ENCODE data around the gene IRF2BP2. TPM values are rescaled to one million over a fixed set of nuclear protein-coding genes. Genes with fewer than 3 reads are reported as not detected.

IRF2BP2 gene
- total and polyA plus RNA-seq, 2 of the 13 experiments (the other 11 are each of a cell fraction or from before 2014, with no cell fraction given) = 140 to 147 TPM

DNA sequence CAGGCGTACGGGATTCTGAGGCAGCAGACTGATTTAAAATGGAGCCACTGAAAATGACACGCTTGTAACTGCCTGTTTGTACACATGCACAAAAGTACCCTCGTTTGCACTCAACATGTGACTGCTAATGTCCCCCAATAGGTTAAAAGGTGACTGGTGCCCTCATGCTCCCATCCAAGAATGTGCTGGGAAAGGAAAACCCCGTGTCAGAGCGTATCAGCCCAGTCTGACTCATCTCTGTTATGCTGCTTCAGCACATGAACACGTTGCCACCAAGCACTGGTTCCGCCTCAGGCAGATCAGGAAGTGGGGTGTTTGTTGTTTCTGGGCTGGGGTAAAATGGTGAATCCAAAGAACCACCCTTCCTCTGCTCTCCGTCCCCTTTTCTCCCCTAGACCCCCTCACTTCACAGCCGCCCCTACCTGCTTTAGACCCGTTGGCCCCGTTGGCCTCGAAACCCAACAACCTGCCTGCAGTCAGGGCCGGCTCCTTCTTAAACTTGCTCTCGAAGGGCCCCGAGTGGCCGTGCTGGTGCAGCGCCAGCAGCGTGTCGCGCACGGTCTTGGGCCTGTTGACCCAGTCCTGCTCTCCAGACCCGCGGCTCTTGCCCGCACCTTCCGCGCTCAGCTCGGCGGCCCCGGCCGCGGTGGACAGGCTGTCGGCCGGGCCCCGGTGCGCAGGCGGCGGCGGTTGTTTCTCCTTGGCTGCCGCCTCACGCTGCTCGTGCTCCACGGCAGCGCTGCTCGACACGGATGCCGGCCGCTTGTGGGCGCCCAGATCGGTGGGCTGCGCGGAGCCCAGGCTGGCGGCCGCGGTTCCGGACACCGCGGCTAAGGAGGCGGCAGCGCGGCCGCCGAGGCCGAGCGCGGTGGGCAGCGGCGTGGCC lies 1.7 kb downstream of the IRF2BP2 start (continued):
- TF ChIP-seq, protein P1, sequence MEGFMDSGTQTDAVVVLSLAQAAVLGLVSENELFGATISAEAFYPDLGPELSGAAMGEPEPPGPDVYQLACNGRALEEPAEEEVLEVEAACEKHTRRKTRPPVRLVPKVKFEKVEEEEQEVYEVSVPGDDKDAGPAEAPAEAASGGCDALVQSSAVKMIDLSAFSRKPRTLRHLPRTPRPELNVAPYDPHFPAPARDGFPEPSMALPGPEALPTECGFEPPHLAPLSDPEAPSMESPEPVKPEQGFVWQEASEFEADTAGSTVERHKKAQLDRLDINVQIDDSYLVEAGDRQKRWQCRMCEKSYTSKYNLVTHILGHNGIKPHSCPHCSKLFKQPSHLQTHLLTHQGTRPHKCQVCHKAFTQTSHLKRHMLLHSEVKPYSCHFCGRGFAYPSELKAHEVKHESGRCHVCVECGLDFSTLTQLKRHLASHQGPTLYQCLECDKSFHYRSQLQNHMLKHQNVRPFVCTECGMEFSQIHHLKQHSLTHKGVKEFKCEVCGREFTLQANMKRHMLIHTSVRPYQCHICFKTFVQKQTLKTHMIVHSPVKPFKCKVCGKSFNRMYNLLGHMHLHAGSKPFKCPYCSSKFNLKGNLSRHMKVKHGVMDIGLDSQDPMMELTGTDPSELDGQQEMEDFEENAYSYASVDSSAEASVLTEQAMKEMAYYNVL (CRISPR knock-in tag; IDR thresholded peaks at IDR 0.05; ENCODE audit: borderline replicate concordance) = no peak
- TF ChIP-seq, protein P2, sequence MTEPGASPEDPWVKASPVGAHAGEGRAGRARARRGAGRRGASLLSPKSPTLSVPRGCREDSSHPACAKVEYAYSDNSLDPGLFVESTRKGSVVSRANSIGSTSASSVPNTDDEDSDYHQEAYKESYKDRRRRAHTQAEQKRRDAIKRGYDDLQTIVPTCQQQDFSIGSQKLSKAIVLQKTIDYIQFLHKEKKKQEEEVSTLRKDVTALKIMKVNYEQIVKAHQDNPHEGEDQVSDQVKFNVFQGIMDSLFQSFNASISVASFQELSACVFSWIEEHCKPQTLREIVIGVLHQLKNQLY (CRISPR knock-in tag; IDR thresholded peaks at IDR 0.05) = no peak
- peak; percentile 100 for TF ChIP-seq AGO2 (optimal IDR thresholded peaks at IDR 0.05; ENCODE audit: low read depth, low read length)
- no peak for TF ChIP-seq ZNF20 (CRISPR knock-in tag; IDR thresholded peaks at IDR 0.05)
- TF ChIP-seq, protein P3, sequence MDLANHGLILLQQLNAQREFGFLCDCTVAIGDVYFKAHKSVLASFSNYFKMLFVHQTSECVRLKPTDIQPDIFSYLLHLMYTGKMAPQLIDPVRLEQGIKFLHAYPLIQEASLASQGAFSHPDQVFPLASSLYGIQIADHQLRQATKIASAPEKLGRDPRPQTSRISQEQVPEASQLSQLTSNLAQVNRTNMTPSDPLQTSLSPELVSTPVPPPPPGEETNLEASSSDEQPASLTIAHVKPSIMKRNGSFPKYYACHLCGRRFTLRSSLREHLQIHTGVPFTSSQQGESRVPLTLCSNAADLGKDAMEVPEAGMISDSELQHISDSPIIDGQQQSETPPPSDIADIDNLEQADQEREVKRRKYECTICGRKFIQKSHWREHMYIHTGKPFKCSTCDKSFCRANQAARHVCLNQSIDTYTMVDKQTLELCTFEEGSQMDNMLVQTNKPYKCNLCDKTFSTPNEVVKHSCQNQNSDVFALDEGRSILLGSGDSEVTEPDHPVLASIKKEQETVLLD (CRISPR knock-in tag; IDR thresholded peaks at IDR 0.05; ENCODE audit: low read depth) = peak; percentile 24; the same call in 1 of the 2 replicates
- TF ChIP-seq, protein P4, sequence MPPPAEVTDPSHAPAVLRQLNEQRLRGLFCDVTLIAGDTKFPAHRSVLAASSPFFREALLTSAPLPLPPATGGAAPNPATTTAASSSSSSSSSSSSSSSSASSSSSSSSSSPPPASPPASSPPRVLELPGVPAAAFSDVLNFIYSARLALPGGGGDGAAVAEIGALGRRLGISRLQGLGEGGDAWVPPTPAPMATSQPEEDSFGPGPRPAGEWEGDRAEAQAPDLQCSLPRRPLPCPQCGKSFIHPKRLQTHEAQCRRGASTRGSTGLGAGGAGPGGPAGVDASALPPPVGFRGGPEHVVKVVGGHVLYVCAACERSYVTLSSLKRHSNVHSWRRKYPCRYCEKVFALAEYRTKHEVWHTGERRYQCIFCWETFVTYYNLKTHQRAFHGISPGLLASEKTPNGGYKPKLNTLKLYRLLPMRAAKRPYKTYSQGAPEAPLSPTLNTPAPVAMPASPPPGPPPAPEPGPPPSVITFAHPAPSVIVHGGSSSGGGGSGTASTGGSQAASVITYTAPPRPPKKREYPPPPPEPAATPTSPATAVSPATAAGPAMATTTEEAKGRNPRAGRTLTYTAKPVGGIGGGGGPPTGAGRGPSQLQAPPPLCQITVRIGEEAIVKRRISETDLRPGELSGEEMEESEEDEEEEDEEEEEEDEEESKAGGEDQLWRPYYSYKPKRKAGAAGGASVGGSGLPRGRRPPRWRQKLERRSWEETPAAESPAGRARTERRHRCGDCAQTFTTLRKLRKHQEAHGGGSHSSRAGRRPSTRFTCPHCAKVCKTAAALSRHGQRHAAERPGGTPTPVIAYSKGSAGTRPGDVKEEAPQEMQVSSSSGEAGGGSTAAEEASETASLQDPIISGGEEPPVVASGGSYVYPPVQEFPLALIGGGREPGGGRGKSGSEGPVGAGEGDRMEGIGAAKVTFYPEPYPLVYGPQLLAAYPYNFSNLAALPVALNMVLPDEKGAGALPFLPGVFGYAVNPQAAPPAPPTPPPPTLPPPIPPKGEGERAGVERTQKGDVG (CRISPR knock-in tag; IDR thresholded peaks at IDR 0.05; ENCODE audit: borderline replicate concordance) = no peak
- TF ChIP-seq, protein P5, sequence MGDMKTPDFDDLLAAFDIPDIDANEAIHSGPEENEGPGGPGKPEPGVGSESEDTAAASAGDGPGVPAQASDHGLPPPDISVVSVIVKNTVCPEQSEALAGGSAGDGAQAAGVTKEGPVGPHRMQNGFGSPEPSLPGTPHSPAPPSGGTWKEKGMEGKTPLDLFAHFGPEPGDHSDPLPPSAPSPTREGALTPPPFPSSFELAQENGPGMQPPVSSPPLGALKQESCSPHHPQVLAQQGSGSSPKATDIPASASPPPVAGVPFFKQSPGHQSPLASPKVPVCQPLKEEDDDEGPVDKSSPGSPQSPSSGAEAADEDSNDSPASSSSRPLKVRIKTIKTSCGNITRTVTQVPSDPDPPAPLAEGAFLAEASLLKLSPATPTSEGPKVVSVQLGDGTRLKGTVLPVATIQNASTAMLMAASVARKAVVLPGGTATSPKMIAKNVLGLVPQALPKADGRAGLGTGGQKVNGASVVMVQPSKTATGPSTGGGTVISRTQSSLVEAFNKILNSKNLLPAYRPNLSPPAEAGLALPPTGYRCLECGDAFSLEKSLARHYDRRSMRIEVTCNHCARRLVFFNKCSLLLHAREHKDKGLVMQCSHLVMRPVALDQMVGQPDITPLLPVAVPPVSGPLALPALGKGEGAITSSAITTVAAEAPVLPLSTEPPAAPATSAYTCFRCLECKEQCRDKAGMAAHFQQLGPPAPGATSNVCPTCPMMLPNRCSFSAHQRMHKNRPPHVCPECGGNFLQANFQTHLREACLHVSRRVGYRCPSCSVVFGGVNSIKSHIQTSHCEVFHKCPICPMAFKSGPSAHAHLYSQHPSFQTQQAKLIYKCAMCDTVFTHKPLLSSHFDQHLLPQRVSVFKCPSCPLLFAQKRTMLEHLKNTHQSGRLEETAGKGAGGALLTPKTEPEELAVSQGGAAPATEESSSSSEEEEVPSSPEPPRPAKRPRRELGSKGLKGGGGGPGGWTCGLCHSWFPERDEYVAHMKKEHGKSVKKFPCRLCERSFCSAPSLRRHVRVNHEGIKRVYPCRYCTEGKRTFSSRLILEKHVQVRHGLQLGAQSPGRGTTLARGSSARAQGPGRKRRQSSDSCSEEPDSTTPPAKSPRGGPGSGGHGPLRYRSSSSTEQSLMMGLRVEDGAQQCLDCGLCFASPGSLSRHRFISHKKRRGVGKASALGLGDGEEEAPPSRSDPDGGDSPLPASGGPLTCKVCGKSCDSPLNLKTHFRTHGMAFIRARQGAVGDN (CRISPR knock-in tag; IDR thresholded peaks at IDR 0.05) = peak; percentile 81
- no peak for TF ChIP-seq SMARCE1 (IDR thresholded peaks at IDR 0.05; ENCODE audit: borderline replicate concordance)
- peak; percentile 22; the same call in 1 of the 2 replicates for TF ChIP-seq ZNF607 (CRISPR knock-in tag; IDR thresholded peaks at IDR 0.05; ENCODE audit: borderline replicate concordance)
- peak; percentile 30; the same call in 1 of the 2 replicates for TF ChIP-seq MLLT10 (CRISPR knock-in tag; IDR thresholded peaks at IDR 0.05)
- no peak for TF ChIP-seq ZNF329 (CRISPR knock-in tag; IDR thresholded peaks at IDR 0.05; ENCODE audit: low read depth)
- no peak for TF ChIP-seq REL (CRISPR knock-in tag; conservative IDR thresholded peaks at IDR 0.05)
- no peak; the same call in 1 of the 2 replicates for TF ChIP-seq ZFP90 (CRISPR knock-in tag; IDR thresholded peaks at IDR 0.05; ENCODE audit: borderline replicate concordance)

Data from HepG2 (cell line).